ENCODE measurements around the gene NEK6.

The NEK6 gene

GRCh38 chr9:124370896-124371582 is 113.3 kb downstream of the NEK6 start:
- no peak overlapping the region for H3K4me3 ChIP-seq (replicated peaks; ENCODE audit: low read depth, low read length)
- DNase-seq (ENCODE audit: low read depth): peak; percentile 81
- TF ChIP-seq, protein P1, sequence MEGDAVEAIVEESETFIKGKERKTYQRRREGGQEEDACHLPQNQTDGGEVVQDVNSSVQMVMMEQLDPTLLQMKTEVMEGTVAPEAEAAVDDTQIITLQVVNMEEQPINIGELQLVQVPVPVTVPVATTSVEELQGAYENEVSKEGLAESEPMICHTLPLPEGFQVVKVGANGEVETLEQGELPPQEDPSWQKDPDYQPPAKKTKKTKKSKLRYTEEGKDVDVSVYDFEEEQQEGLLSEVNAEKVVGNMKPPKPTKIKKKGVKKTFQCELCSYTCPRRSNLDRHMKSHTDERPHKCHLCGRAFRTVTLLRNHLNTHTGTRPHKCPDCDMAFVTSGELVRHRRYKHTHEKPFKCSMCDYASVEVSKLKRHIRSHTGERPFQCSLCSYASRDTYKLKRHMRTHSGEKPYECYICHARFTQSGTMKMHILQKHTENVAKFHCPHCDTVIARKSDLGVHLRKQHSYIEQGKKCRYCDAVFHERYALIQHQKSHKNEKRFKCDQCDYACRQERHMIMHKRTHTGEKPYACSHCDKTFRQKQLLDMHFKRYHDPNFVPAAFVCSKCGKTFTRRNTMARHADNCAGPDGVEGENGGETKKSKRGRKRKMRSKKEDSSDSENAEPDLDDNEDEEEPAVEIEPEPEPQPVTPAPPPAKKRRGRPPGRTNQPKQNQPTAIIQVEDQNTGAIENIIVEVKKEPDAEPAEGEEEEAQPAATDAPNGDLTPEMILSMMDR (IDR thresholded peaks at IDR 0.05; ENCODE audit: low read length, missing control alignments): no peak

DNA sequence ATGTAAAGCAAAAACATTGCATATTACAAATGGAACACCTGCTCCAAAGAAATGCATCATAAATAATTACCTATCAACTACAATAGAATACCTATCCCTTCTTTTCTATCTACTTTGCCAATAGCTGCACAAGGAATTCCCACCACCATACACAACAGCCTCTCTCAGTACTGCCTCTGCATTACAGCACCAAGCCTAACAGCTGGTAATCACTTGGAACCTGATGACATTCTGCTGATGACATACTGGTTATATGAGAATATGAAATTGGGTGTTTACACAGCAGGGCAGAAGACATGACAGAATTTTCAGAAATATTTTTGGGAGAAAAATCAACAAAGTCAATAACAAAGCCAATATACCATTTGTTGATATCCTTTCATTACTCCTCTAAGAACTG is 114.3 kb downstream of the NEK6 start:
- no peak overlapping the region for H3K4me3 ChIP-seq (replicated peaks; ENCODE audit: low read depth, low read length)
- DNase-seq (ENCODE audit: low read depth): peak; percentile 39
- TF ChIP-seq, protein P1 (IDR thresholded peaks at IDR 0.05; ENCODE audit: low read length, missing control alignments): no peak

- DNase-seq (ENCODE audit: low read depth): no peak
- TF ChIP-seq, protein P1 (IDR thresholded peaks at IDR 0.05; ENCODE audit: low read length, missing control alignments): no peak
- no peak overlapping the region for H3K4me3 ChIP-seq (replicated peaks; ENCODE audit: low read depth, low read length)
Measured at GRCh38 chr9:124373386-124373785, 115.6 kb downstream of the NEK6 start.

DNA sequence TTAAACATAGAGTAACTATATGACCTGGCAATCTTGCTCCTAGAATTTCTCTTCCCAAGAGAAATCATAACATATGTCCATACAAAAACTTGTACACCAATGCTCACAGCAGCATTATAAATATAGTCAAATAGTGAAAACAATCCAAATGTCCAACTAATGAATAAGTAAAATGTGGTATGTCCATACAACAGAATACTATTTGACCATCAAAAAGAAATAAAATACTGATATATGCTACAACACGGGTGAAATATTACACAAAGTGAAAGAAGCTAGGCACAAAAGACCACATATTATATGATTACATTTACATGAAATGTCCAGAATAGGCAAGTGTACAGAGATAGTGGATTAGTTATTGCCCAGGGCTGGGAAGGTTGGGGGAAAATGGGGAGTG is 116.1 kb downstream of the NEK6 start:
- TF ChIP-seq, protein P1 (IDR thresholded peaks at IDR 0.05; ENCODE audit: low read length, missing control alignments): no peak
- DNase-seq (ENCODE audit: low read depth): no peak
- no peak overlapping the region for H3K4me3 ChIP-seq (replicated peaks; ENCODE audit: low read depth, low read length)

- TF ChIP-seq, protein P1 (IDR thresholded peaks at IDR 0.05; ENCODE audit: low read length, missing control alignments): no peak
- DNase-seq (ENCODE audit: low read depth): no peak
- no peak overlapping the region for H3K4me3 ChIP-seq (replicated peaks; ENCODE audit: low read depth, low read length)
Measured at GRCh38 chr9:124375726-124376125, 118.0 kb downstream of the NEK6 start.

- TF ChIP-seq, protein P1 (IDR thresholded peaks at IDR 0.05; ENCODE audit: low read length, missing control alignments): no peak
- H3K4me3 ChIP-seq (replicated peaks; ENCODE audit: low read depth, low read length): no peak overlapping the region
- DNase-seq (ENCODE audit: low read depth): no peak
Measured at GRCh38 chr9:124376329-124376728, 118.6 kb downstream of the NEK6 start.
